ENCODE measurements around the gene TTYH3. TPM values are rescaled to one million over a fixed set of nuclear protein-coding genes. Genes with fewer than 3 reads are reported as not detected.

Gene TTYH3
- total RNA-seq, 1 donor from 2014 or later = 170 TPM

DNA sequence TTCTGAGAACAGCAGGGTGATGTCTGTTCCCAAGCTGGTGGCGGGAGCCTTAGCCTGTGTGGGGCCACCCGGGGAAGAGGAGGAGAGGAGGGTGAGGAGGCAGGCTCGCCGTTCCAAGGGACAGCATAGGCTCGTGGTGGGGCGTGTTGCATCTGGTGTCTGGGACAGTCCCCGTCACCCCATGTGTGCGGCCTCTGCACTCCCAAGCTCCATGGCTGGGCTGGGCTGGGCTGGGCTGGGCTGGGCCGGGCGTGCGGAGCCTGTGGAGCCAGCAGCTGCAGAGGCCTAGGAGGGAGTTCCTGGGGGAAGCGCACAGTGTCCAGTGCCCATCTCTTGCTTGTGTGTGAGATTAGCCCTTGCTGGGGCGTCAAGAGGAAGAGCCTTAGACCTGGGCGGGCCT, 20.9 kb upstream of the TTYH3 start:
- H3K27me3 Mint-ChIP-seq = peaks cover 4% of the 10 kb centered on the region
- no peaks in the 10 kb centered on the region for H3K4me1 Mint-ChIP-seq (ENCODE audit: low read depth)
- H3K36me3 Mint-ChIP-seq (ENCODE audit: insufficient read depth) = peaks cover 6% of the 10 kb centered on the region
- TF ChIP-seq, protein P1, sequence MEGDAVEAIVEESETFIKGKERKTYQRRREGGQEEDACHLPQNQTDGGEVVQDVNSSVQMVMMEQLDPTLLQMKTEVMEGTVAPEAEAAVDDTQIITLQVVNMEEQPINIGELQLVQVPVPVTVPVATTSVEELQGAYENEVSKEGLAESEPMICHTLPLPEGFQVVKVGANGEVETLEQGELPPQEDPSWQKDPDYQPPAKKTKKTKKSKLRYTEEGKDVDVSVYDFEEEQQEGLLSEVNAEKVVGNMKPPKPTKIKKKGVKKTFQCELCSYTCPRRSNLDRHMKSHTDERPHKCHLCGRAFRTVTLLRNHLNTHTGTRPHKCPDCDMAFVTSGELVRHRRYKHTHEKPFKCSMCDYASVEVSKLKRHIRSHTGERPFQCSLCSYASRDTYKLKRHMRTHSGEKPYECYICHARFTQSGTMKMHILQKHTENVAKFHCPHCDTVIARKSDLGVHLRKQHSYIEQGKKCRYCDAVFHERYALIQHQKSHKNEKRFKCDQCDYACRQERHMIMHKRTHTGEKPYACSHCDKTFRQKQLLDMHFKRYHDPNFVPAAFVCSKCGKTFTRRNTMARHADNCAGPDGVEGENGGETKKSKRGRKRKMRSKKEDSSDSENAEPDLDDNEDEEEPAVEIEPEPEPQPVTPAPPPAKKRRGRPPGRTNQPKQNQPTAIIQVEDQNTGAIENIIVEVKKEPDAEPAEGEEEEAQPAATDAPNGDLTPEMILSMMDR (IDR thresholded peaks at IDR 0.05; ENCODE audit: unreplicated experiment) = no peak
- H3K9me3 Mint-ChIP-seq (ENCODE audit: low read depth) = no peaks in the 10 kb centered on the region
- no peak for DNase-seq (ENCODE audit: low spot score, unreplicated experiment)
- H3K4me3 Mint-ChIP-seq (ENCODE audit: low read depth) = no peak overlapping the region
- no peak overlapping the region for H3K27ac Mint-ChIP-seq

GRCh38 chr7:2611401-2611800, 20.4 kb upstream of the TTYH3 start:
- peaks cover 6% of the 10 kb centered on the region for H3K36me3 Mint-ChIP-seq (ENCODE audit: insufficient read depth)
- no peaks in the 10 kb centered on the region for H3K9me3 Mint-ChIP-seq (ENCODE audit: low read depth)
- H3K27ac Mint-ChIP-seq = no peak overlapping the region
- TF ChIP-seq, protein P1 (IDR thresholded peaks at IDR 0.05; ENCODE audit: unreplicated experiment) = no peak
- H3K4me3 Mint-ChIP-seq (ENCODE audit: low read depth) = no peak overlapping the region
- DNase-seq (ENCODE audit: low spot score, unreplicated experiment) = no peak
- peaks cover 4% of the 10 kb centered on the region for H3K27me3 Mint-ChIP-seq
- no peaks in the 10 kb centered on the region for H3K4me1 Mint-ChIP-seq (ENCODE audit: low read depth)

DNA sequence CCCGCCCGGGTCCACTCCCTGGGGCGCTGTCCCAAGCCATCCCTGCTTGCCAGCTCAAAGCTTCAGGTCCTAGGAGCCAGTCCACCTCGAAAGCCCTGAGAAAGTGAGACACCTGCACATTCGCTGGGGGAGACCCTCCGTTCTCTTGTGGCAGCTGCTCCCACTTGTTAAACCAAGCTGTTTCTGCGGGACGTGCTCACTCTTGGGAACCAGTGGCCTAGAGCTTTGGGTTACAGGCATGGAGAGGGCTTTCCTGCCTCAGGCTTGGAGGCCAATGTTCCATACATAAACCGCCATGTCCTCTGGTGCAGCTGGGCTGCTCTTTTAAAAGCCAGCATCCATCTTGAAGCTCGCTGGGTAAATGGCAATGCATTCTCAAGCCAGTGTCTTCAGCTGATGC, 19.9 kb upstream of the TTYH3 start:
- Mint-ChIP-seq H3K4me3 (ENCODE audit: low read depth) (no peak overlapping the region), H3K4me1 (ENCODE audit: low read depth) (peaks cover 4% of the 10 kb centered on the region), H3K9me3 (ENCODE audit: low read depth) (no peaks in the 10 kb centered on the region), H3K27ac (no peak overlapping the region), H3K27me3 (peaks cover 4% of the 10 kb centered on the region), H3K36me3 (ENCODE audit: insufficient read depth) (peaks cover 6% of the 10 kb centered on the region)
- DNase-seq (ENCODE audit: low spot score, unreplicated experiment) = no peak
- TF ChIP-seq, protein P1 (IDR thresholded peaks at IDR 0.05; ENCODE audit: unreplicated experiment) = no peak

- Mint-ChIP-seq H3K36me3 (ENCODE audit: insufficient read depth) (peaks cover 6% of the 10 kb centered on the region), H3K9me3 (ENCODE audit: low read depth) (no peaks in the 10 kb centered on the region), H3K4me3 (ENCODE audit: low read depth) (no peak overlapping the region), H3K27me3 (peaks cover 6% of the 10 kb centered on the region), H3K27ac (no peak overlapping the region), H3K4me1 (ENCODE audit: low read depth) (peaks cover 7% of the 10 kb centered on the region)
- TF ChIP-seq, protein P1 (IDR thresholded peaks at IDR 0.05; ENCODE audit: unreplicated experiment) = no peak
- no peak for DNase-seq (ENCODE audit: low spot score, unreplicated experiment)
Measured at GRCh38 chr7:2612445-2613097, 19.2 kb upstream of the TTYH3 start.

- Mint-ChIP-seq H3K4me3 (ENCODE audit: low read depth) (no peak overlapping the region), H3K4me1 (ENCODE audit: low read depth) (peaks cover 12% of the 10 kb centered on the region), H3K27me3 (peaks cover 13% of the 10 kb centered on the region), H3K9me3 (ENCODE audit: low read depth) (no peaks in the 10 kb centered on the region), H3K27ac (no peak overlapping the region), H3K36me3 (ENCODE audit: insufficient read depth) (peaks cover 6% of the 10 kb centered on the region)
- no peak for DNase-seq (ENCODE audit: low spot score, unreplicated experiment)
- TF ChIP-seq, protein P1 (IDR thresholded peaks at IDR 0.05; ENCODE audit: unreplicated experiment) = no peak
Measured at GRCh38 chr7:2613098-2613930, 18.5 kb upstream of the TTYH3 start.

Measured in progenitor cell of endocrine pancreas (in vitro differentiated cells).